SK-N-SH (cell line): Measurements from ENCODE around the gene ZNF665.

ENCODE experiments used
- JUND ChIP-seq: IDR thresholded peaks from 2 replicates; pipeline ENCODE4 v1.4.0; 2012
- NFIC ChIP-seq: IDR thresholded peaks from 2 replicates; pipeline ENCODE4 v1.4.0; 2012; ENCODE audit warnings: borderline replicate concordance
- RFX5 ChIP-seq: IDR thresholded peaks from 2 replicates; pipeline ENCODE4 v1.6.1; 2012; ENCODE audit warnings: mild to moderate bottlenecking, improper control_type of control experiment, low read length
- SMC3 ChIP-seq: IDR thresholded peaks from 2 replicates; pipeline ENCODE4 v1.6.1; 2012; ENCODE audit warnings: low read depth, low read length, improper control_type of control experiment
- TAF1 ChIP-seq: IDR thresholded peaks from 2 replicates; pipeline ENCODE4 v1.6.1; 2012; ENCODE audit warnings: low read depth, mild to moderate bottlenecking, low read length, moderate library complexity, borderline replicate concordance
- TCF12 ChIP-seq: IDR thresholded peaks from 2 replicates; pipeline ENCODE4 v1.4.0; 2012
- TF ChIP-seq, protein P1 (sequence below): fragments of 200-600 bp; sonication (generic); IDR thresholded peaks from 2 replicates; pipeline ENCODE4 v1.6.1; 2017; ENCODE audit warnings: antibody characterized with exemption, mild to moderate bottlenecking, moderate library complexity

DNA sequence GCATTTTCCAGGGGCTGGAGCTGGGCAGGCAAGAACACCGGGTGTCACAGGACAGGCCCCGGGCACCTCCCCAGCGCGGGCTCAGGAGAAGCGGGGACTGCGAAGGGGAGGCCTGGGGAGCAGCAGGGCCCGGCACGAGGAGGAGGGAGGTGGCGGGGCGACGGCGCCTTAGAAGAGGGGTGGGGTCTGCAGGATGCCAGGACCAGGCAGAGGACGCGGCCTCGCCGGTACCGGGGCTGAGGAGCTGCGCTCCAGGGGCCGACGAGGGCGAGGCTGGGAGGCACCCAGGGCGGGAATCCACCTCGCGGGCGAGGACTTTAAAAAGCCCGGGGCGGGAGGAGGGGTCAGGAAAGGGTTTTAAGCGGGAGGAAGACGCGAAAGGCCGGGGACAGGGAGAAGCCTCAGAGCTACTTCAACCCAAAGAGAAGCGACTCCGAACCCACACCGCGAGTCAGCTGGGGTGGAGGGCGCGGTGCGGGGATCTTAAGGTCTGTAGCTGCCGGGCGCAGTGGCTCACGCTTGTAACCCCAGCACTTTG is 35.0 kb downstream of the ZNF665 start:
- TF ChIP-seq, protein P1, sequence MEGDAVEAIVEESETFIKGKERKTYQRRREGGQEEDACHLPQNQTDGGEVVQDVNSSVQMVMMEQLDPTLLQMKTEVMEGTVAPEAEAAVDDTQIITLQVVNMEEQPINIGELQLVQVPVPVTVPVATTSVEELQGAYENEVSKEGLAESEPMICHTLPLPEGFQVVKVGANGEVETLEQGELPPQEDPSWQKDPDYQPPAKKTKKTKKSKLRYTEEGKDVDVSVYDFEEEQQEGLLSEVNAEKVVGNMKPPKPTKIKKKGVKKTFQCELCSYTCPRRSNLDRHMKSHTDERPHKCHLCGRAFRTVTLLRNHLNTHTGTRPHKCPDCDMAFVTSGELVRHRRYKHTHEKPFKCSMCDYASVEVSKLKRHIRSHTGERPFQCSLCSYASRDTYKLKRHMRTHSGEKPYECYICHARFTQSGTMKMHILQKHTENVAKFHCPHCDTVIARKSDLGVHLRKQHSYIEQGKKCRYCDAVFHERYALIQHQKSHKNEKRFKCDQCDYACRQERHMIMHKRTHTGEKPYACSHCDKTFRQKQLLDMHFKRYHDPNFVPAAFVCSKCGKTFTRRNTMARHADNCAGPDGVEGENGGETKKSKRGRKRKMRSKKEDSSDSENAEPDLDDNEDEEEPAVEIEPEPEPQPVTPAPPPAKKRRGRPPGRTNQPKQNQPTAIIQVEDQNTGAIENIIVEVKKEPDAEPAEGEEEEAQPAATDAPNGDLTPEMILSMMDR = no peak
- TF ChIP-seq JUND = no peak
- no peak for TF ChIP-seq TAF1
- TF ChIP-seq RFX5 = no peak
- no peak for TF ChIP-seq TCF12
- TF ChIP-seq NFIC = no peak
- no peak for TF ChIP-seq SMC3
